Natural killer cell (primary cell): ENCODE results near the gene PTPRN2. TPM values are rescaled to one million over a fixed set of nuclear protein-coding genes. Genes with fewer than 3 reads are reported as not detected.

Source experiments
- ATAC-seq, 3 donors: fragments of 150-1000 bp in 2 of 3; fragments of 200-7000 bp in 1 of 3; cut with Tn5 transposase; 1 replicate in 1 of 3; 2 replicates in 2 of 3; pipeline ENCODE4 v1.10.0; 2021; ENCODE audit warnings: mild to moderate bottlenecking in 2 of 3, moderate library complexity in 2 of 3
- DNase-seq, 2 donors: peaks; one replicate each; pipeline versions ENCODE4 v3.0.0 to v3.0.0-alpha.2; 2013 to 2021; ENCODE audit warnings: mixed read lengths in 1 of 2
- H3K27ac ChIP-seq: one replicate; pipeline ENCODE4 v1.5.1; 2013; ENCODE audit warnings: mild to moderate bottlenecking, low read length
- H3K27me3 ChIP-seq: one replicate; pipeline ENCODE4 v1.6.1; 2013; ENCODE audit warnings: low read length; ENCODE audit not compliant: control insufficient read depth, insufficient read depth
- H3K36me3 ChIP-seq: one replicate; pipeline ENCODE4 v1.6.1; 2013; ENCODE audit warnings: low read length; ENCODE audit not compliant: control insufficient read depth, insufficient read depth
- H3K4me1 ChIP-seq: one replicate; pipeline ENCODE4 v1.6.1; 2013; ENCODE audit warnings: low read length; ENCODE audit not compliant: control insufficient read depth, insufficient read depth
- H3K4me3 ChIP-seq: one replicate; pipeline ENCODE4 v1.5.1; 2013; ENCODE audit warnings: low read length
- H3K9me3 ChIP-seq: one replicate; pipeline ENCODE4 v1.6.1; 2013; ENCODE audit warnings: low read length; ENCODE audit not compliant: control insufficient read depth, insufficient read depth
- H3K27ac Mint-ChIP-seq, 2 donors: one replicate each; pipeline ENCODE4 v1.8.0; 2022; ENCODE audit warnings: mild to moderate bottlenecking in 2 of 2, mixed read lengths in 2 of 2, moderate library complexity in 1 of 2
- H3K27me3 Mint-ChIP-seq, 2 donors: one replicate each; pipeline ENCODE4 v1.8.0; 2022; ENCODE audit warnings: low read depth in 2 of 2, mixed read lengths in 2 of 2
- H3K36me3 Mint-ChIP-seq: one replicate; pipeline ENCODE4 v1.8.0; 2022; ENCODE audit warnings: mixed read lengths
- H3K4me1 Mint-ChIP-seq, 2 donors: one replicate each; pipeline ENCODE4 v1.8.0; 2022; ENCODE audit warnings: mixed read lengths in 2 of 2
- H3K4me3 Mint-ChIP-seq: one replicate; pipeline ENCODE4 v1.8.0; 2022; ENCODE audit warnings: mild to moderate bottlenecking, moderate library complexity, mixed read lengths
- H3K9me3 Mint-ChIP-seq, 2 donors: one replicate each; pipeline ENCODE4 v1.8.0; 2022; ENCODE audit warnings: mixed read lengths in 2 of 2
- CTCF ChIP-seq: fragments of 200-600 bp; IDR thresholded peaks from one replicate; pipeline ENCODE4 v1.8.0; 2022; ENCODE audit warnings: antibody characterized with exemption
- WGBS: methylation state at CpG from one replicate; pipeline ENCODE4 v1.1.7; 2013; ENCODE audit warnings: missing lambda C conversion rate; ENCODE audit not compliant: insufficient coverage; 5-methylcytosine and 5-hydroxymethylcytosine counted together
- intact Hi-C: fragments of 100-400 bp; cut with micrococcal nuclease; formaldehyde crosslinking; loops from one replicate; pipeline ENCODE4 v1.14.2; 2022
- total RNA-seq, 4 donors: library from RNA; stranded (reverse); fragments of 120-200 nt in 1 of 4; gene quantifications; one replicate each; pipeline versions ENCODE4 v1.2.3 to v1.2.4, GENCODE V29; 2013 to 2022

Gene PTPRN2
- total RNA-seq, 3 donors from 2014 or later (not counting 1 experiment from before 2014, with no cell fraction given) = 1.3 to 2.5 (median 1.9) TPM

- H3K27me3 Mint-ChIP-seq = peaks cover 3 to 19% of the 10 kb centered on the region in 2 donors
- H3K4me1 Mint-ChIP-seq = no peaks in the 10 kb centered on the region
- Histone ChIP-seq H3K36me3 (no peaks in the 10 kb centered on the region), H3K9me3 (no peaks in the 10 kb centered on the region), H3K27ac (no peak overlapping the region), H3K4me3 (no peak overlapping the region), H3K27me3 (no peaks in the 10 kb centered on the region), H3K4me1 (no peaks in the 10 kb centered on the region)
- DNase-seq = no peak
- no peak overlapping the region for H3K4me3 Mint-ChIP-seq
- H3K27ac Mint-ChIP-seq = no peak overlapping the region
- intact Hi-C loops = no loop called here
- H3K9me3 Mint-ChIP-seq = no peaks in the 10 kb centered on the region
- no peak for TF ChIP-seq CTCF
- no peaks in the 10 kb centered on the region for H3K36me3 Mint-ChIP-seq
- no peak for ATAC-seq
- 80% methylated on average over 8 of the region's 8 CpGs for WGBS
These were observed 13.2 kb downstream of the PTPRN2 start for GRCh38 chr7:158574308-158575036.

GRCh38 chr7:158573310-158573709 is 14.3 kb downstream of the PTPRN2 start:
- Mint-ChIP-seq H3K27me3 (peaks cover 3 to 25% of the 10 kb centered on the region in 2 donors), H3K27ac (no peak overlapping the region), H3K9me3 (no peaks in the 10 kb centered on the region), H3K4me3 (no peak overlapping the region), H3K36me3 (no peaks in the 10 kb centered on the region), H3K4me1 (no peaks in the 10 kb centered on the region)
- Histone ChIP-seq H3K36me3 (no peaks in the 10 kb centered on the region), H3K4me1 (no peaks in the 10 kb centered on the region), H3K9me3 (no peaks in the 10 kb centered on the region), H3K4me3 (no peak overlapping the region), H3K27ac (no peak overlapping the region), H3K27me3 (peaks cover 5% of the 10 kb centered on the region)
- no peak for DNase-seq
- WGBS = 38% methylated on average over 2 of the region's 4 CpGs
- TF ChIP-seq CTCF = no peak
- intact Hi-C loops = no loop called here
- ATAC-seq = no peak

GRCh38 chr7:158572000-158572828 is 15.4 kb downstream of the PTPRN2 start:
- Mint-ChIP-seq H3K4me3 (no peak overlapping the region), H3K27me3 (peaks cover 3 to 28% of the 10 kb centered on the region in 2 donors), H3K4me1 (no peaks in the 10 kb centered on the region), H3K9me3 (no peaks in the 10 kb centered on the region), H3K36me3 (no peaks in the 10 kb centered on the region), H3K27ac (no peak overlapping the region)
- Histone ChIP-seq H3K4me1 (no peaks in the 10 kb centered on the region), H3K27ac (no peak overlapping the region), H3K9me3 (no peaks in the 10 kb centered on the region), H3K4me3 (no peak overlapping the region), H3K36me3 (no peaks in the 10 kb centered on the region), H3K27me3 (peaks cover 7% of the 10 kb centered on the region)
- TF ChIP-seq CTCF = no peak
- no peak for DNase-seq
- 66% methylated on average over 7 of the region's 7 CpGs for WGBS
- intact Hi-C loops = no loop called here
- ATAC-seq = peak in 1 of 3 donors; percentile 36
